K562 (cell line): ENCODE data around the gene INPPL1. TPM values are rescaled to one million over a fixed set of nuclear protein-coding genes. Genes with fewer than 3 reads are reported as not detected.

Source experiments
- CC2D1A ChIP-seq: fragments of 450-650 bp; IDR thresholded peaks from 2 replicates; pipeline ENCODE4 v1.6.1; 2017; ENCODE audit warnings: mild to moderate bottlenecking
- CGGBP1 ChIP-seq: fragments of 250-450 bp; sonication (Bioruptor Pico); IDR thresholded peaks from 2 replicates; pipeline ENCODE4 v1.9.0; 2021; ENCODE audit warnings: mild to moderate bottlenecking
- ELK1 ChIP-seq: sonication (generic); formaldehyde crosslinking; IDR thresholded peaks from 2 replicates; pipeline ENCODE4 v1.8.1; 2022; ENCODE audit warnings: missing genetic modification reagents
- HDGF ChIP-seq: fragments of 450-650 bp; IDR thresholded peaks from 2 replicates; pipeline ENCODE4 v1.6.1; 2016
- HMG20A ChIP-seq: fragments of 450-650 bp; formaldehyde crosslinking; conservative IDR thresholded peaks from 2 replicates; pipeline ENCODE4 v1.4.0; 2020; ENCODE audit warnings: mild to moderate bottlenecking, mixed read lengths
- HNRNPK ChIP-seq: fragments of 200-400 bp; formaldehyde crosslinking; IDR thresholded peaks from one replicate; pipeline ENCODE4 v1.6.1; 2018; ENCODE audit warnings: mild to moderate bottlenecking, low read depth, low read length; ENCODE audit not compliant: poor library complexity, severe bottlenecking
- MEIS2 ChIP-seq: fragments of 450-650 bp; IDR thresholded peaks from 2 replicates; pipeline ENCODE4 v1.6.1; 2014; ENCODE audit warnings: mild to moderate bottlenecking; ENCODE audit not compliant: partially characterized antibody
- MNT ChIP-seq, 2 experiments: fragments of 450-650 bp; conservative IDR thresholded peaks; 2 replicates each; pipeline ENCODE4 v1.6.1; 2017; ENCODE audit warnings: mild to moderate bottlenecking in 2 of 2, moderate library complexity in 2 of 2
- NCOR1 ChIP-seq: fragments of 450-650 bp; IDR thresholded peaks from 2 replicates; pipeline ENCODE4 v1.6.1; 2016; ENCODE audit warnings: mild to moderate bottlenecking, moderate library complexity
- NFE2 ChIP-seq: IDR thresholded peaks from 2 replicates; pipeline ENCODE4 v1.6.1; 2014; ENCODE audit warnings: antibody characterized with exemption, low read depth
- PPARD ChIP-seq: fragments of 250-450 bp; sonication (Bioruptor Pico); IDR thresholded peaks from 2 replicates; pipeline ENCODE4 v1.8.0; 2022; ENCODE audit warnings: inconsistent platforms, mild to moderate bottlenecking, moderate library complexity
- TFE3 ChIP-seq: fragments of 450-650 bp; formaldehyde crosslinking; IDR thresholded peaks from 2 replicates; pipeline ENCODE4 v1.4.0; 2020; ENCODE audit warnings: mild to moderate bottlenecking, mixed read lengths
- ZBTB40 ChIP-seq, 2 experiments: fragments of 450-650 bp in 1 of 2; sonication (generic) in 1 of 2; formaldehyde crosslinking in 1 of 2; IDR thresholded peaks; 2 replicates each; pipeline versions ENCODE4 v1.7.1 to v1.9.0; 2016 to 2022; ENCODE audit warnings: inconsistent platforms in 1 of 2, mild to moderate bottlenecking in 1 of 2, missing genetic modification reagents in 1 of 2
- ZNF584 ChIP-seq: fragments of 200-800 bp; sonication (Bioruptor generic); IDR thresholded peaks from 2 replicates; pipeline ENCODE4 v1.6.1; 2016; ENCODE audit warnings: low read depth, mild to moderate bottlenecking, missing genetic modification characterization, missing compliant biosample characterization
- ZSCAN29 ChIP-seq: fragments of 450-650 bp; IDR thresholded peaks from 2 replicates; pipeline ENCODE4 v1.6.1; 2017
- polyA plus RNA-seq, 8 experiments: library from polyadenylated mRNA; depleted of rRNA in 4 of 8; stranded (reverse) in 5 of 8; unstranded in 3 of 8; fragments of >200 nt; fragmentation: Nextera tagmentation in 2 of 8; fragmentation: Illumina TruSeq in 1 of 8; extraction: Ambion mirVana in 2 of 8; extraction: Trizol in 1 of 8; gene quantifications; 2 replicates each; pipeline versions ENCODE4 v1.2.1 to v1.2.3, GENCODE V29; 2011 to 2014; ENCODE audit warnings: inconsistent platforms in 1 of 8, missing spikeins in 1 of 8
- total RNA-seq, 7 experiments: library from RNA; depleted of rRNA in 6 of 7; stranded (reverse); fragments of >200 nt in 6 of 7; fragmentation: Illumina TruSeq in 2 of 7; extraction: Trizol in 2 of 7; gene quantifications; 2 replicates each; pipeline versions ENCODE4 v1.2.1 to v1.2.3, GENCODE V29; 2011 to 2021; ENCODE audit warnings: low replicate concordance in 1 of 7

INPPL1 gene
- total and polyA plus RNA-seq, 9 of the 15 experiments (the other 6 are each of a cell fraction or from before 2014, with no cell fraction given): 0.55 to 137 (median 61.6) TPM

GRCh38 chr11:72263361-72263760, 38.8 kb downstream of the INPPL1 start (continued):
- TF ChIP-seq ZNF584: no peak
- TF ChIP-seq NFE2: peak; percentile 79
- no peak for TF ChIP-seq ZBTB40 (IDR thresholded peaks at IDR 0.05)
- no peak for TF ChIP-seq ZBTB40 (CRISPR knock-in tag; IDR thresholded peaks at IDR 0.05)
- TF ChIP-seq NCOR1: peak; percentile 24; the same call in 1 of the 2 replicates
- TF ChIP-seq MEIS2: peak; percentile 70
- no peak for TF ChIP-seq HNRNPK
- no peak for TF ChIP-seq PPARD (CRISPR knock-in tag)
- no peak for TF ChIP-seq HDGF
- no peak for TF ChIP-seq TFE3
- TF ChIP-seq ELK1 (CRISPR knock-in tag): no peak
- no peak for TF ChIP-seq HMG20A (CRISPR knock-in tag)
- TF ChIP-seq ZSCAN29: no peak
- no peak for TF ChIP-seq MNT (conservative IDR thresholded peaks at IDR 0.05)
- TF ChIP-seq CC2D1A: peak; percentile 88
- TF ChIP-seq CGGBP1: no peak
